NCI-H510A treated with DMSO at 0.1 percent for 48 hours (cell line): ENCODE data around the gene CORO2B.

Source experiments
- DNase-seq: peaks from one replicate; lab custom pipeline; 2025; lab: John Stamatoyannopoulos, UW

Gene CORO2B

DNA sequence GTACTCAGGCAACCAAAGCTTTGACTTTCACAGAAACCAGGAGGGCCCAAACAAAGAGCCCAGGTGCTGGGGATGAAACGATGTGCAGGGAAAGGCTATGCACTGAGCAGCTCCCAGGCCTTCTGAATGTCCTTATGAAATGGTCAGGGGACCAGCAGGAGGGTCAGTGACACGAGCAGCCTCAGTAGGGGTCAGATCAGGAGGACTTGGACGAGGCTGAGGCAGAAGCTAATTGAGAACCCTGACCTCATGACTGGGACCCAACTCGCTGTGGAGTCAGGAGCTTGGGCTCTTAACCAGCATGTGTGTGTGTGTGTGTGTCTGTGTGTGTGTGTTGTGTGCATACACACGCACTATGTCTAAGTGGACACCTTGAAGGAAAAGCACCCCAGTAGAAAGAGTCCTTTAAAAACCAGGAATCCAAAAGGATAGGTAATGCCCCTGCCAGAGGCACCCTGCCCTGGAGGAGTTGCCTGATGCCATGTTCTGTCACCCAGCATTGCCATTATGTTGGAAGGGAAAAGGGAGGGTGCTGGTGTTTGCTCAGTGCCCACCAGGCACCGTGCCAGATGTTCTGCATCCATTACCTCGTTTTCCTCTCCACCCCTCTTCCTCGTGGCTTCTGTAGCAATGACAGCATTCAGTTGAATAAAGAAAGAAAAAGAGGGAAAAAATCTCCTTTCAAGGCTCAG, 50.9 kb downstream of the CORO2B start:
- no peak for DNase-seq

DNA sequence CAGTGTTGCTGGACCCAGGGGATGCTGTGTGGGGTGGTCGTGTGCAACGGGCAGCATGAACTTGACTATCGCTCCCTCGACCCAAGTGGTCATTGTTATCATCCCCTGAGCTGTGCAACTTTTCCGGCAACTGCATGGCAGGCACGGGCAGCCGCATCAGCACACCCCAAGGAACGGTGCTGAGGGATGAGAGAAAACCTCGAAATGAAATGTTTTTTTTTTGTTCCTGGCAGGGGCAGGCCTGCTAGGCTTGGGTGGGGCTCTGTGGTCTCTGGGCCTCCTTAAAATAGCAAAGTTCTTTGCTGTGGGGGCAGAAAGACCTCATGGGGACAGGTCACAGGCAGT, 51.4 kb downstream of the CORO2B start:
- no peak for DNase-seq

DNA sequence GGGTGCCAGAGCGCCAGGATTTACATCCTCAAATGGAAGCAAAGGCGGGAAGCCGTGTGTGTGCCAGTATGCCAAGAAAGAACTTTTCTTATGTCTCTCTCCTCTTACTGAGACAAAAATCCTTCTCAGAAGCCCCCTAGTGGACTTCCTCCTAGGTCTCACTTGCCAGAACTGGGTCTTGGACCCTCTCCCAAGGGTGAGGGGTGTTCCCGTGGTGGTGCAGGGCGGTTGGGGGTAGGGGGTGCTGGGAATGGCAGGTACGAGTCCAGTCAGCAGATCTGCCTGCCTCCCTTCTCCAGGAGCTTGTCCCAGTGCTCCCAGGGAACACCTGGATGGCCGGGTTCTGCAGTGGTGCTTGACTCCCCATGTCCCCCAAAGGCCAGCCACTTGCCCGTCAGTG, 52.0 kb downstream of the CORO2B start:
- no peak for DNase-seq

DNA sequence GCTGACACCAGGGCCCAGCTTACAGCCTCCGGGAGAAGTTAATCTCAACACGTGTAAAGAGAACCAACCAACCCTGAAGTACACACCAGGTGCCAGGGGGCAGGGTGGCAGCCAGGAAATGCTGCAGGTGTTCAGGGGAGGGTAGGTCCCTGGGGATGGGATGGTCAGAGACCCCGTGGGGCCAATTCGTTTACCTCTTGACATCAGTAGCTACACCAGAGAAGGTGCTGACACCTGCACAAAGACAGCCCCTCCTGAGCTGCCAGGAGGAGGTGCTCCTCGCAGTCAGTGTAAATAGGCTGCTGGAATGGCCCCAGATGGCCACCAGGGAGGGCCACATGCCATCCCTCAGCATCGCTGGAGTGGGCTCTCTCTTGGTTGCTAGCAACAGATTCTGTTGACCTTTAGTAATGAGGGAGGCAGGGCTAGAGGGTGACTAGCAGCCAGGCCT, 52.8 kb downstream of the CORO2B start:
- DNase-seq, result peak; percentile 45

DNA sequence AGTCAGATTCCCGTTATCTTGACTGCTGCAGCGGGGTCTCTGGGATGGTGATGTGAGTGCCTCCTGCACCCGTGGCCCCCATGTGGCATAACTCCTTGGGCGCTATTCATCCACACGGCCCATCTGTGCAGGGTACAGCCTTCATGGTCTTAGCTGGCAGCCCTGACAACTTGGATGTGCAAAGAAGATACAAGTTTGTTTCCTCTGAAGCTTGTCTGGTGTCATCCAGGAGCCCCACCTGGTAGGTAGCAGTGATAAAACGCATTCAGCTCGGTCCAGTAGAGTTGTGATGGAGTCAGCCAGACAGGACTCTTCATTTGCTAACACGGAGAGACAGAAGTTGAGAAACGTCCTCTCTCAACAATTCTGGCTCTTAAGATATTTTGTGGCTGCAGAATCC, 53.3 kb downstream of the CORO2B start:
- no peak for DNase-seq

DNA sequence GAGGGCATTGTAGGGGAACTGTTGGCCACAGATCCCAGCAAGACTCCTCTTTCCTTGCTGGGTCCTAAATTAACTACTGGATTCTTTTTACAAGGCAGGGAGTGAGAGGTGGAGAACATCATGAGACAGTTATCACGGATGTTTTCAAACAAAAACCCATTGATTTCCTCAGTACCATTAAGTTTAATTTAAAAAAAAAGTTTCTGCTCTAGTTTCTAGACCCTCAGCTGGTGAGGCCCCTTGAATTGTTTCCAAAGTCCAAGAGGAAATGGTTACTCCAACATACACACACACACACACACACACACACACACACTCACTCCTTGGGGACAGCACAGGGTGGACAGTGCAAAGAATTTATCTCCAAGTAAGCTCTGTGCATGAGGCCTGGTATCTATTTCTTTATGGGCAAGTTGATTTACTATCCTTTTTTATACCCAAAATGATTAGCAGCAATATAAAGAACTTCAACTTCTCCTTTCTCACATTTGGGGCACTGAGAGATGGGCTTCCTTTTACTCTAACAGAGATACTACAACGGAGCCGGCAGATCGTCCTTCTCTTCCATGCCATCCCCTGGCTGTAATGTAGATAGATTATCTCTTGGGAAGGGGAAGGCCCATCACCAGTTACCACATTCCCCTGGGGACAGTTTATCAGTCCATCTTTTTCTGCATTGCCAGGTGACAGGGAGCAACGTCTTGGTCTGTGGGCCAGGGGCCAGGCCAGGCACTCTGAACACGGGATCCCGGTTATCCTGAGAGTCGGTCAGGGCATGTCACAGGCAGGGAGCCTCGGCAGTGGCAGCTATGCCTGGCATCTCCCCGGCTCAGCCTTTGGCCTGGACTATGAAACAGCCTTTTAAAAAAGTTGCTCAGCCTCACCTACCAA, 54.7 kb downstream of the CORO2B start:
- no peak for DNase-seq

DNA sequence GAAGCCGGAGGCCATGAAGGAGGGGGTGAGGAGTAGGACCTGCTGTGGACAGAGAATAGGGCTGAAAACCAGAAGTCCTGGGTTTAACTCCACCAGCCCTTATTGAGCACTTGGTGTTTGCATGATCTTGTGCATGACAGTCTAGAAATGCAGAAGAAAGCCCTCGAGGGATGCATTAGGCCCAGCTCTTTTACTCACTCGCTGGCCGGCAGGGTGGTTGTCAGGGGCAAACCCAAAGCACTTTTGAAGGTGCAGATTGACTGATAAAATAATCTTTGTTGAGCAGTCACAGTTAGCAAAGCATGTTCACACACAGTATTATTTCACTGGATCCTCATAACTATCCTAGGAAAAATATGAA, 55.3 kb downstream of the CORO2B start:
- DNase-seq, result no peak

DNA sequence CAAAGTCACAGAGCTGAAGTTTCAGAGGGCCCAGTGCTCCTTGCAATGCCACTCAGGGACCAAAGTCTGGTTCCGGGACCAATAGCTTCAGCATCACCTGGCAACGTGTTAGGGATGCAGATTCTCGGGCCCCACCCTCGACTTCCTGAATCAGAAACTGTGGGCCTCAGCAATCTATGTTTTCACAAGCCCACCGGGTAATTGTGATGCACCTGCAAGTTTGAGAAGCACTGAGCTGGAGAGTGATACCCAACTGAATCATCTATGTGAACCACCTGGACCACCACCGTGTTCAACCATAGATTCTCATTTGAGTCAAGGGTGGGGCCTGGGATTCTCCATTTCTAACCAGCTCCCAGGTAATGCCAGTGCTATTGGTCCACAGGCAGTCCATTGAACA, 55.7 kb downstream of the CORO2B start:
- DNase-seq, result no peak

DNA sequence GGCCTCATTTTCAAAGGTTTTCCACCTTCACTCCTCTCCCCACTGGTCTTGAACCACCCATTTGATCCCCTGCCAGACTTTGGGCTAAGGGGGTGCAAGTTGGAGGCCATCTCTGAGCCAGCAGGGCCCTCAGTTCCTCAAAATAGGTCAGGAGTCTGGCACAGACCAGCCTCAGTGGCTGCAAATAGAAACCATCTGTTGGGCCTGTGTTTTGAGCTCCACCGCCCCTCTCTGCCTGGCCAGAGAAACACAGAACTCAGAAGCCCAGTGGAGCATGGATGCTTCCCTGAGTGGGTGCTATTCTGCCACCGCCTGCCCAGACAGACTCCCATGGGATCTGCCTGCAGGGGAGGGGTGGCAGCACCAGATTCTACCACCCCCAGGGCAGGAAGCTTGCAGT, 56.3 kb downstream of the CORO2B start:
- no peak for DNase-seq

DNA sequence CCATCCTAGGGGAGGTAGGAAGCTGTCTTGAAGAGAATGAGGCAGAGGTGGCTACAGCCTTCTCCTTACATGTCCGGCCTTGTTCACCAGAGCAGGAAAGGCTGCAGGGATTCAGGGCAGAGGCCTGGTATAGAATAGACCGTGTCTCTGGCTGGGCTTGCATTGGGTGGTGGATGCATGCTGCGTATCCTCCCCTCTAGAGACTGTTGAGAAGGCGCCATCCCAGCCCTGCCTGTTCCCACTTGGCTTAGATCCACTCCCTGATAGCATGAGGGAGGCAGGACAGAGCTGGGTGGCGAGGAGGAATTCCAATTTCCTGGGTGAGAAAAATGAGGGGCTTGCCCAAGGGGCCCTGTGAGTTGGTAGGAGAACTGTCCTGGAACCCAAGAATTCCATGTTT, 57.5 kb downstream of the CORO2B start:
- no peak for DNase-seq

DNA sequence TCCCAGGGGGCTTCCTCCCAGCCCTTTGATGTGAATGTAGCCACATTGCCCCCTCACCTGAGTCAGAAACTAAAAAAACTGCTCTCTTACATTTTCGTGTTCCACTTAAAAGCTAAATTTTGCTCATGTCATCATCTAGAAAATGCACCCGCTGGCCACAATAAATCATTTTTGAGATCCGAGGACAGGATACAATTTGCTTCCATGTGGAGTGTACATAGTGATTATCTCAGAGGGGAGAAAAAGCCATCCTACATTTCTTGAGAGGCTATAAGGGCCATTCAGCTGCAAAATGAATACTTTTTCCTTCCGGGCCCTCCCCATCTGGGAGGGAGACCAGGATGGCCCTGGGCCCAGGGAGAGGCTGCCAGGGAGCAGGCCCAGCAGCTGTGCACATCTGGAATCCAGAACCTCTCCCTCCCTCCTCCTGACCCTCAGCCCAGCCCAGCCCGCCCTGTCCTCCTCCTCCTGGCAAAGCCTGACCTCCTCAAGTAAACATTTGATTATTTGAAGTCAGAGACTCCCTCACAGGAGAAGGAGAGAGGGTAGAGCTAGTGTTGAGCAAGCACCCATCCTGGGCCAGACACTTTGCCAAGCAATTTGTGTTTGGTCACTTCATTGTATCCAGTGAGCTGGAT, 59.1 kb downstream of the CORO2B start:
- no peak for DNase-seq

DNA sequence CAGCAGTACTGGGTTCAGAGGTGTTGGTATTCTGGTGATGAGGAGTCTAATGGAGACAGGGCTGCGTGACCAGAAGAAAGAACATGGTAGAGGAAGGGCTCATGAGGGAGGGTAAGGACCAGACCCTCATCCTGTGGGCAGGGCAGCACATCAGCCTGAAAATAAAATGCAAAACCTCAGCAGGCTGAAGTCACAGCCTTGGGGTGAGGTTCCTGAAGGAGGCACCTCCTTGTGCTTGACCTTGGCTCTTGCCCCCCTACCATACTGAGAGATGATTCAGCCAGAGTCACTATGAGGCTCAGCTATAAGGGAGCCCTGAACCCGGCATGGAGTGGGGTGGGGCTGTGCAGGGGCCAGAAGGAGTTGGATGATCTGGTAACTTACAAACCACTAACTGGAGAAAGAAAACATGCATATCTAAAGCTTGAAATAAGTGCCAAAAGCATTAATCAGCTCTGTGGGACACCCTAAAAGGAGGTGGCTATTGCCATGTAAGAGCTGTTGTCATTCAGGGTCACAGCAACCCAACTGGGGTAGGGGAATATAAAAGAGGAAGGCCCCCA, 60.2 kb downstream of the CORO2B start:
- DNase-seq, result no peak

DNA sequence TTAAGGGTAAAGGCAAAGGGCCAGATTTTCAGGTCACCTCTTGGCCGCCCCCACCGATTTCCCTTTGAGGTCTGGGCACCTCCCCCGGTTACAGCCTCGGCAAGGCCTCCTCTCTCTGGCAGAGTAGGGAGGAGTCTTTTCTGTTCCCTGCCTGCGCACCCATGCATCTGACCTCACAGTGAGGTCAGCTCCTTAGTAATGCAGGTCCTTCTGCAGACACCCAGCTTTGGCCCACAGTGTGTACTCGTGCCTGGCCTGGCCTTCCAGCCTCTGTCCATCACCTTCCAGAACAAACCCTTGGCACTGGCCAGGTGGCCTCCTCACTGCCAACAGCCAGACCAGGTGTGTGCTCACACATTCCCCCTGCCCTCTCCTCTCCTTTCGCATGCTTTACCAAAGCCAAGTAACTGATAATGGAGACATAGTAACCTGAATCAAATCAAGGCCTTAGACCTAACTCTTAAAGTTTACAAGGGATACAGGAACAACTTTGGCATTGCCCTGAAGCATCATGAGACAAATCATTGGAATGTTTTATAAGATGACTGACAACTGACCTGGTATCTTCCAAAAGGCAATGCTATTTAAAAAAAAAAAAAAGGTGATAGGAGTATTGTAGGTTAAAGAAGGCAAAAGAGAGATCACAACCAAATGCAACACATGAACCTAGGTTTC, 61.3 kb downstream of the CORO2B start:
- no peak for DNase-seq

DNA sequence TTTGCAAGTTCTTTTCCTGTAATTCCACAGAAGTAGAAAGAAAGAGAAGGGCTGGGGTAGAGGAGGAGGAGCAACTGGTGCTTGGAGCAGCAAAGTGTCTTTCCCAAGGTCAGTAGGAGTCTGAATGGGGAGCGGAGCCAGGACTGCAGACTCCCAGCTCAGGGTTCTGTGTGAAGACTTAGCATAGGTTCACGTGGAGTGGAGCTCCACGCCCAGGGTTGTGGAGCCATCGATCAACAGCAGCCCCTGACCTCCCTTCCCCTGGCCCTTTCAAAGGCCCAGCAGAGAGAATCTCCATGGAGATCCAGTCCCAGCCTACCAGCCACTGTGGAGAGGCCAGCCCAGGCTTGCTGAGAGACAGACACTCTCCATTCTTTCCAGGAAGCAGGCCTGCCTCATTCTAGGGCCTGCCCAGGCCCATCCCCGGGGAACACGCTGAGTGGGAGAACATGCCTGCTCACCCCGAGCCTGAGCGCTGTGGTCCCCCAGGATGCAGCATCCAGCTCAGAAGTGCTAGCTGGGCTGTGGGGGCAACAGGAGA, 62.1 kb downstream of the CORO2B start:
- DNase-seq, result peak; percentile 10

DNA sequence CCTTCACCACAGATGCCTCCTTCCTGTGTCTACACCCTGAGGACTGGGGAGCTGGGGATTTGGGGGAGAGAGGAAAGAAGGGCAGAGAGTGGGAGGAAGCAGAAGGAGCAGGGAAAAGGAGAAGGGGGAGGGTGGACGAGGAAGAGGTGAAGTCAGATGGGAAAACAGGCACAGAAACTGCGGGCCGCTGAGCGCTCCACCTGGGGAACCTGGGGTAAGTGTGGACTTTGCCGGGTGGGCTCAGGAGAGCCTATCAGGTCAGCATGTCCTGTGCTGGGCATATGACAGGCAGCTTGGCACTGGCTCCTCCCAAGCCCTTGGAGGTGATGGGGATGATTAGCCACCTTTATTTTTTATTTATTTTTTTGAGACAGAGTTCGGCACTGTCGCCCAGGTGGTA, 62.6 kb downstream of the CORO2B start:
- no peak for DNase-seq

DNA sequence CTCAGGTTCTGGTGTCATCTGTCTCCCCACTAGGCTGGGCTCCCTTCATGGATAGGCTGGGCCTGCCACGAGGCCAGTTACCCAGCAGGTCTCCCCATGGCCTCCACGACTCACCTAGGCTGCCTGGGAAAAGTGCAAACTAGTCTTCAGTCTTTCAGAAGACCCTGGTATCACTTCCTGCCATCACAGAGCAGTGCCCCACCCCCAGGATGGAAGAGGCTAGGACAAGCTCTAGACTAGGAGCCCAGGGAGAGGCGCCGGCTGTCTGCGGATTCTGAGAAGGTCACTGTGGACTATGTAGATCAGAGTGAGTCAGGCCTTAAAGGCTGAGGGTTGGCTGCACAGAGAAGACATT, 63.7 kb downstream of the CORO2B start:
- DNase-seq, result no peak

DNA sequence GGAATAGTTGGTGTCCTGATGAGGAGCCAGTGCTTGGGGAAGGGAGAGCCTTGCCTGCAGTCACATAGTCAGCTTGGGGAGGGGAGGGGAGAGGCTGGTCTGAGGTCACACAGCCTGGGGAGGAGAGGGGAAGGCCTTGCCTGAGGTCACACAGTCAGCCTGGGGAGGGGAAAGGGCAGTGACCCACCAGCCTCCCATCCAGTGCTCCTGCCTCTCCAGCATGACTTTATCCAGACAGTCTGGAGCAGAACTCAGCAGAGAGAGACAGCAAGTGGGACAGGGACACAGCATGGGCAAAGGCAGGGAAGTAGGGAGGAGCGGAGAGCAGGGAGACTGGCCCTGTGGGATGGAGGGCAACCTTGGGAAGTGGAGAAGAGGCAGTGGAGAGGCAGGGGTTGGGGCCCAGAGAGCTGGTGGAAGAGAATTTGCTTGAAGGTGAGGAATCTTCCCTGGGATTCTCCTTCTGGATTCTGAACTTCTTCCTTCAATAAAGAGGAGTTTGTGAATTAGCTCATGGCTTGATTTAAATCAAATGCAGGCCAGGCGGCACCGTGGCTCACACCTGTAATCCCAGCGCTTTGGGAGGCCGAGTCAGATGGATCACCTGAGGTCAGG, 64.5 kb downstream of the CORO2B start:
- no peak for DNase-seq

DNA sequence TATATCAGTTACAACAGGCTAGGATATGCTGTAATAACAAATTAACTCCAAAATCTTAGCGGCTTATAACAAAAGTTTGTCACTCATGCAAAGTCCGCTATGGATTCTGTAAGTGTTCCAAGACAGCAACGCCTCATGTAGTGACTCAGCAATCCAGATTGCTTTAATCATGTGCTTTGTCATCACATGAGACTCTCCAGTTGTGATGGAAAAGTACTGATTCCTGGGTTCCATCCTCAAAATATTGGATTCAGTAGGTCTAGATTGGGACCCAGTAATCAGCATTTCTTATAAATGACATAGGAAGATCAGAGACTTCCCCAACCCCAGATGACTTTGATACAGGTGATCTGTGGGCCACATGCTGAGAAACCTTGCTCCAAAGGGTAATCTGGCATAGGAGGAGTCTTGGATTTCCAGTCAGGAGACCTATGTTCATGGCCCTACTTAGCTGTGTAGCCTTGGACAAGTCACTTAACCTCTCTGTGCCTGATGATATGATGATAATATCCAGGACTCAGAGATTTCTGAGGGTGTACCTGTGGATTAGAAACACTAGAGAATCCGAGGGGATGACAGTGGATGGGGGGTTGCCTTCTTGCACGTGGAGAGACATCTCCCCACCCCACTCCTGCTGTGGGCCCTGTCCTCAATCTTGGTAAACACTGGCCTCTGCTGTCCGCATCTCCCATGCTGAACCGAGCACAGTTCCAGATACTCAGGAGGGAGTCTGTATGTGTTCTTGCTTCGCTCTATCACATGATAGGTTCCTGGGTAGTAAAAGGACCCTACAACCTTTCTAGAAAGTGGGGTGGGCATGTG, 65.5 kb downstream of the CORO2B start:
- no peak for DNase-seq

DNA sequence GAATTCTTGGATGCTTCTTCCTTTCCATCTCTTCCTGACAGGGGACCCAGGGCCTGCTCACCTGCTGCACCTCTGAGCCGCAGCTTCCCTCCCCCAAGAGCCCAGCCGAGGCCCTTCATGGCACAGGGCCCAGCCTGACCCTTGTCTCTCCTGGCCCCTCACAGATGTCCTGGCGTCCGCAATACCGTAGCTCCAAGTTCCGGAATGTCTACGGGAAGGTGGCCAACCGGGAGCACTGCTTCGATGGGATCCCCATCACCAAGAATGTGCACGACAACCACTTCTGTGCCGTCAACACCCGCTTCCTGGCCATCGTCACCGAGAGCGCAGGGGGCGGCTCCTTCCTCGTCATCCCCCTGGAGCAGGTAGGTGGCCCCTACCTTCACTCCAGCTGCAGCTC, 66.2 kb downstream of the CORO2B start:
- no peak for DNase-seq

DNA sequence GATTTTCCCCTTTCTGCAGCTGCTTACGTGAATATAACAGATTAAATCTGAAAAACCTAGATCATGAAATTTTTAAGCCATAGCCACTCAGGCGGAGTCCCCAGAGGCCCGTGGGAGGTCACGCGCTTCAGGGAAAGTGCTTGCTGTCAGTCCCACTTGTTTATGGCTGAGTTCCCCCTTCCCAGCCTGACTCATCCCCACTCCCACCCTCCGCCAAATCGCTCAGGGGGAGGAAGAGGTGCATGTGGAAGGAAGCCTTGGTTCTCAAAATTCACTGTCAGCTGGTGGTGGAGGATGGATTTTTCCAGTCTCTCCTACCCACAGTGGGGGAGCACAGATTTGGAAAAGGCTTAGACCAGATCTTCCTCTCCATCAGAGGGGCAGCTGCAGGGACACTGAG, 67.4 kb downstream of the CORO2B start:
- no peak for DNase-seq

DNA sequence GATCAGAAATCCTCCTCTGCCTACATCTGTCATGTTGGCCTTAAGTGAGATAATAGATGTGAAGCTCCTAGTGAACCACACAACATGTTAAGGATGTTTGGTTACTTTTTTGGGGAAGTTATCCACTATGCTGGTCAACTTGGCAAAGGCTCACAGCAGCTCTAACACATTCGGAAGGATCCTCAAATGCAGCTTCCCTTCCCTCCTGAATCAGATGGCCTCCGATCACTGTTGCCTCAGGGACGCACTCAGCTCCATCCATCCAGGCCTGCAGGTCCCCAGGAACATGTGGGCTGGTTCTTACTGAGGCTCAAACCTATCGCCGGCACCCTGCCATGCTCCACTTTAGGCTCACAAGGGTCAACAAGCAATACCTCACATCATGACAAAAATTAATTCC, 67.9 kb downstream of the CORO2B start:
- DNase-seq, result no peak
